ENCODE data around the gene SFMBT2.

Gene SFMBT2

DNA sequence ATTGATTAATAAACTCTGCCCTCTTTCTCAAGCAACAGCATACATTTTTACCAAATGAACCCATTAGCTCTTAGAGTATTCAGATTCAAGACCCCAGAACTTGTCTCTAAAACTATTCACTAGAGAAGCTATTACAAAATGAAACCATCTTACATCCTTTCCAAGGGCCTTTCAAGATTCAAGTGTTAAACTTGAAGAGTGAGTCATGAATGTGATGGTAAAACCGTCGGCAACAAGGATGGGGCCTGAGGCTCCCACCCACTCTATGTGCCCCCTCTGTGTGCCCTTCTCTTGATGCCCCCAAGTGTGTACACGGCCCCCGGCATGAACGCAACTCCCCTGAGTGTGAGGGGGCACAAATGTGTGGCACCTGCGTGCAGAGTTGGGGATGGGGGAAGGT, 46.4 kb downstream of the SFMBT2 start:
- no peak for DNase-seq (ENCODE audit: low read depth)

DNA sequence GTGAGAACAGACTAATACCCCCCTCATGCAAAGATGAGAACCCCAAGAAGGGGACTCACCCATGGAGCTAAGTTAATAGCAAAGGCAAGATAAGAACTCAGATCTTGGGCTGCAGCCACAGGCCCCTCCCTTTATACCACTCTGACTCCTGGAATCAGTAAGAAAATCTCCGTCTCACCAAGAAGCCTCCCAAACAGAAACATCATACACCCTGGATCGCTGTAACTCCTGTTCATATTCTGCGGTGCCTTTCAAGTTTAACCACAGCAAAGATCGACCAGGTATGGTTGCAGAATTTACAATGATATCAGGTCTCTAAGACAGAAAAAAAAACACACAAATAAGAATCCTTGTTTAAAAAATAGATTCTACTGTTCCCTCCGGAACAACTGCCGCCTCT, 47.1 kb downstream of the SFMBT2 start:
- no peak for DNase-seq (ENCODE audit: low read depth)

DNA sequence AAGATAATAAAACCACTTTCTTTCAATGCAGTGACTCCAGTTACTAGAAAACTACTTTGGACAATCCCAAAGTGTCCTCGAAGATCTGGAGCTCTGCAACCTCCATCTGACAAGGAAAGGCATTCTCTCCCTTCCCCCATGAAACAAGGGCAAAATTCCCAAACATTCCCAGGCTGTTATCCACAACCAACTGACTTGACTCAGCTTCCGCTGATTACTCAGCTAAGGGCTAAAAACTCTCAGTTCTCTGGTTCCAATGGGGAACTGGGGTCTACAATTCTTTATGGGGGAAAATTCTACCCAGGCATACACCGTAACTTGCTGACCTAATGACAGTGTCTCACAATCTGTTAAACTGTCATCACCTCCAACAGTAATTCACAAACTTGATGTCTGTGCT, 48.4 kb downstream of the SFMBT2 start:
- DNase-seq (ENCODE audit: low read depth), result no peak

DNA sequence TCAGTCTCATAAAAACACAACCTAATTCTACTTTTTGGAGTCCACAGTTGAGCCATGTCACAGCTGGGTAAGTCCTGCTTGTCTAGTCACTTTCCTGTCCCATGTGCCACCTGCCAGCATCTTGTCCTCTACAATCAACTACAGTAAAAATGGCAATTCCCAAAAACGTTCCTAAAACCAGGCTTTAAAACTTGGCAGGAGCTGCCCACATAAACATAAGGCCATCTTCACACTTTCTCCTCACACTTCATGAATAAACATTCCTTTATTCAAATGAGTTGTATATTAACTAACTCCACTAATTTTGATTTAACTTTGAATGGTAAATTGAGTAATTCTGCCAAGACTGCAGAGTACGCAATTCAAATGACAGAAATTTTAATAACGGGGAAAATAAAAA, 49.5 kb downstream of the SFMBT2 start:
- DNase-seq (ENCODE audit: low read depth), result no peak

DNA sequence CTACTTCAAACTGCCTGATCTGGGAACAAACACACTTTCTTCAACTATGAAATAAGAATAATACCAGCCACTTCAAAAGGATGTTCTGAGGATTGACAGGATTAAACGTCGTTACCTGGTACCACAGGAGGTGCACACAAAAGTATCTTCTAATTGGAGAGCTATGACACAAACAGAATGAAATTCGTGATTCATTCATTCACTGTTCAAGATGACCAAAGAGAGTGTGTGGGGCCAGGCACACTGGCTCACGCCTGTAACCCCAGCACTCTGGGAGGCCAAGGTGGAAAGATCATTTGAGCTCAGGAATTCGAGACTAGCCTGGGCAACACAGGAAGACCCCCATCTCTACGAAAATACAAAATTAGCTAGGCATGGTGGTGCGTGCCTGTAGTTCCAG, 50.9 kb downstream of the SFMBT2 start:
- DNase-seq (ENCODE audit: low read depth), result no peak

DNA sequence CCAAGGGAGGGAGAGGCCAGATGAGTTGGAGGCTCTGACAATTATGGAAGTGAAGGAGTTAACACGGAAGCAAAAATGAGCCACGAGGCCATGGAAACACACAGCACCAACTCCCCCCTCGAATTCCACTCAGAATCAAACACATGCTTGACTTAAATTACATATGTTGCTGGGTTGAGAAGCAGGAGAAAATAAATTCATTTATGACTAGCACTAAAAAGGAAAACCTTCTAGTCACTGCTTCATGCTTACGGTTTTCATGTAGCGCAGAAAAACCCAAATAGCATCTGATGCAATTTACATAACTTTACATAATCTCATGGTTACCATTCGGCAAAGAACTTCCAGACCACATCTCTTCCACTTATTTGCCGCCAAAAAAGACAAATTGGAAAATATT, 51.5 kb downstream of the SFMBT2 start:
- DNase-seq (ENCODE audit: low read depth), result no peak

DNA sequence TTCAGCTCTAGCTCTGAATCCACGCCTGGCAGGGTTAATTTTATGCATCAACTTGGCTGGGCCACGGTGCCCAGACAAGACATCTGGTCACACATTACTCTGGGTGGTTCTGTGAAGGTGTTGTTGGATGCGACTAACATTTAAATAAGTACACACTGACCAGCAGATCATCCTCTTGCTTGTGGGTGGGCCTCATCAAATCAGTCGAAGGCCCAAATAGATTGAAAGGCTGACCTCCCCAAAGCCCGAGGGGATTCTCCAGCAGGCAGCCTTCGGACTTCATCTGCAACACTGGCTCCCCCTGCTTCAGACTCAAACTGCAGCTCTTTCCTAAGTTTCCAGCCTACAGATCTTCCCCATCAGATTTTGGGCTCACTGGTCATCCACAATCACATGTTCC, 53.6 kb downstream of the SFMBT2 start:
- no peak for DNase-seq (ENCODE audit: low read depth)

DNA sequence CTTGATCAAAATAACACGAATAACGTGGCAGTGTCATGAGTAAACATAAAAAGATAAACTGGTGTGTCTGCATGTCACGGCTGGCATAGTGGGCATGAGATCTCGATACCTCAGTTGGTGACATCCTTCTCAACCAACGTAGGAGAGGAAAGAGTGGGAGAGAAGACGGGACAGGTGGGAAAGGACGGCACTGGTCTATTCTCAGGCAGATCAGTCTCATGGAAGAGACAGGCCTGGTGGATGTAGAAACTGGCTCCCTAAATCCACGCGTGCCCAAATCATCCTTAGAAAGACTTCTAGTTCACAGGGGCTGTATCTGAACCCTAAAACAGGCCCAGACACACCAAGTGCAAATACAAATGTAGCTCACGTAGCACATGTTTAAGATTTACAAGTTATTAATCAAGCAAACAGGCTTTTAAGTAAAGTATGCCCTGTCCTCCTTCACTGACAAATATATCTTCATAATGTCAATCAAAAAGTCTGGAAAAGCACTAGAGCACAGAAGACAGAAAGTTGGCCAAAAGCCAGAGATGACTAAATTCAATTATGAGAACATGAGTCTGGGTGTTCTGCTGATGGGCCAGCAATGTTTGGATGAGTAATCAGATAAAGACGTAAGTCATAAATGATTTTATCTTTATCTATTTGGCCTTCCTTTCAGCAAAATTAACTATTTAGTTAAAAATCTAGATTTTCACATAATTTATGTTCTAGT, 56.3 kb downstream of the SFMBT2 start:
- DNase-seq (ENCODE audit: low read depth), result no peak

DNA sequence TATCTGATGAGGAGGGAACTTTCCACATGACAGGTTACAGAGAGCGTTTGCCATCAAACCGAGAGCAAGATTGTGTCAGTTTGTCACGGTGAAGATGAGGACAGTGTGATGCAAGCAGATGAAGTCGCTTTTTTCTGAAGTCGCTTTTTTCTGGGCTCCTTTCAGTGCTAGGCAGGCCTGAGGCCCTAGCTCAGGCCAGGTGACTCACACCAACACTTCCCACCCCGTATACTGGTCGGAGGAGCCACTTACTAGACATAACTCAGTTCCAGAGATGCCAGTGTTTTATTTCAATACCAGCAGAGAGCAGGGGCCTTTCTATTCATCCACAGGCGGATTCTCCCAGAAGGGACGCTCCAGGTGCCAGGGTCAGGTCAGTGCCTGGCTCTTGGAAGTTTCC, 58.9 kb downstream of the SFMBT2 start:
- no peak for DNase-seq (ENCODE audit: low read depth)

DNA sequence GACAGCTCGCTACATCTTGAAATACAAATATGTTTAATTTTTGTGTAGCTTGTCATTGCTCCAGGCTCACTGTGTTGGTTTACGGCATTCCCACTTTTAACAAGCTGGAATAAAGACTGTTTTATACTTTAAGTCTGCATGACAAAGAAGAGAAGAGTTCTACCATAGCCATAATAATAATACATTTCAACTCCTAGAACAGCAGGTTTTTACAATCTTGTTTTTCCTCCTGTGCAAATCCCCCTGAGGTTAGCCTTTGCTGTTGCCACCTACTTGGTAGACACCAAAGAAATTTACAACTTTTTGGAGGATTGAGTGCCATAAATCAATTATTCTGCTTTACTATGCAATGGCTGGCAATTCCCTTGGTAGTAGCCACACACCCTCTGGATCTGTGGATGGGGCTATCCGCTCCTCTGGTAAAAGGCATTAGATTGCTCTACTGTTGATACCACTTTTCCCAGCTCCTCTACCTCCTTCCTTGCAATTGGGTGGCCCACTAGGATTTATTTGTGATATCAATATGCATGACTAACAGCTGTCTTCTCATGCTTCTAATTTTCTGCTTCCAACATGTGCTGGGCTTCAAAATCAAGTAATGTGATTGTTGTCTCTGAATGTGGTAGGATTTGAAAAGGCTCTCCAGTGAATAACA, 60.2 kb downstream of the SFMBT2 start:
- no peak for DNase-seq (ENCODE audit: low read depth)

DNA sequence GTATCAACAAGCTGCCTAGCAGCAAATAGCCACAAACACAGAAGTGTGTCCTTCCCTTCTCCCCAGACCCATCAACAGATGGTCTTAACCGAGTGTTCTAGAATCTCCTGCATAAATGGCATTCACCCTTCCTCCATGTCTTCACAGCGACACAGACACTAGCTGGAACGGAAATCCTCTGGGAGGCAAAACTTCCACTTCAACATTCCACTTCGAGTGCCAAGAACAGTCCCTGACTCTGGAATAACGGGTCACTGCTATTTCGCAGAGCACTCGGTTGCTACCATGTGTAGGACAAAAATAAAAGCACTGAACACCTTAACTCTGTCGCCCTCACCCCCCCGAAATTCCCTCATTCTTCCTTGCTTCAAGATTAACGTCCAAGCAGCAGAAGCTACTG, 65.1 kb downstream of the SFMBT2 start:
- DNase-seq (ENCODE audit: low read depth), result no peak

DNA sequence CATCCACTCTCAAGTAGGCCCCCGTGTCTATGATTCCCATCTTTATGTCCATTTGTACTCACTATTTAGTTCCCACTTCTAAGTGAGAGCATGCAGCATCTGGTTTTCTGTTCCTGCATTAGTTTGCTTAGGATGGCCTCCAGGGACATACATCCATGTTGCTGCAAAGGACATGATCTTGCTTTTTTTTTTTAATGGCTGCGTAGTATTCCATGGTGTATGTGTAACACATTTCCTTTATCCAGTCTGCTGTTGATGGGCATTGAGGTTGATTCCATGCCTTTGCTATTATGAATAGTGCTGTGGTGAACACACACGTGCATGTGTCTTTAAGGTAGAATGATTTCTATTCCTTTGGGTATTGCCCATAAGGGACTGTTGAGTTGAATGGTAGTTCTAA, 67.8 kb downstream of the SFMBT2 start:
- DNase-seq (ENCODE audit: low read depth), result no peak

DNA sequence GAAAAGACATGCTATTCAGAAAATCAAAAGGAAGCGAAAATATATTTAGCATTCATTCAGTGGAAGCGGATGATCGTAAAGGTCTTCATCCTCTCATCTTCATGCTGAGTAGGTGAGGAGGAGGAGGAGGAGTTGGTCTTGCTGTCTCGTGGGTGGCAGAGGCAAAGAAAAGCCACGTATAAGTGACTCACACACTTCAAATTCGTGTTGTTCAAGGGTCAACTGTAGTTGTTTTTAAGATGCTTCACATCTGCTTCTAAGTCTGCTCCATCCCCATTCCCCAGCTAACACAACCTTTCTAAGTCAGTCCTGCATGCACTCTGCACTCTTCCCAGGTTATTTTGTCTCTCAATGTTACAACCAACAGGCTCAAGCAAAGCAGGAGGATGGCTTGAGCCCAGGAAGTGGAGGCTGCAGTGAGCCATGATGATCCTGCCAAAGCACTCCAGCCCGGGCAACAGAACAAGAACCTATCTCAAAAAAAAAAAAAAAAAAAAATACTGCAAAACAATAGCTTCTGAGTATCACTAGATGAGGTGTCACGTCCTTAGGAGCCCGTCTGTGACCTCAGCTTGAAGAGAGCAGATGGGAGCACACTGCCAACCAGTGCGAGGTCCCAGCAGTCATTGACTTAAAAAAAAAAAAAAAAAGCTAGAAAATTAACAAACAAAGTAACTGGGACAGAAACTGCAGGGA, 70.5 kb downstream of the SFMBT2 start:
- DNase-seq (ENCODE audit: low read depth), result no peak

DNA sequence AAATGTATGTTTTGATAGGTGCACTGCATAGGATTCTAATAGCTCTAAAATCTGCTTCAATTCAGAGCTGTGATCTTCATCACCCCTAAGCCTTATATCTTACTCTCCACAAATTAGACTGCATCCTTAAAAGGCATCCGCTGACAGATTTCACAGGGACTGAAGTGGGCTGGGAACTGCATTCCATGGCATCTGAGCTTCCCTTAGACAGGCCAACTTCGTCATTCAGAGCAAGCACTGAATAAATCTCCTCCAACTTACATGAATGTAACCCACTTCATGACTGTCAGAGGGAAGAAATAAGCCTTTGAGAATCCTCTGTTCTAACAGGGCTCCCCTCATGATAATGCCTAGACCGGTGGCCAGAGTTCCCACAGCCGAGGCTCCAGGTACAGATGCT, 71.3 kb downstream of the SFMBT2 start:
- DNase-seq (ENCODE audit: low read depth), result no peak

DNA sequence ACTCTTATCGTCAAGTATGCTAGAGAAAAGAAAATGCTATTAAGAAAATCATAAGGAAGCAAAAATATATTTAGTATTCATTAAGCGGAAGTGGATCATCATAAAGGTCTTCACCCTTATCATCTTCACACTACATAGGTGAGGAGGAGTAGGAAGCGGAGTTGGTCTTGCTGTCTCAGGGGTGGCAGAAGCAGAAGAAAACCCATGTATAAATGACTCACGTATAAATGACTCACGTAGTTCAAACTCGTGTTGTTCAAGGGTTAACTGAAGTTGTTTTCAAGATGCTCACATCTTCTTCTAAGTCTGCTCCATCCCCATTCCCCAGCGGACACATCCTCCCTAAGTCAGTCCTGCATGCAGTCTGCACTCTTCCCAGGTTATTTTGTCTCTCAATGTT, 72.4 kb downstream of the SFMBT2 start:
- DNase-seq (ENCODE audit: low read depth), result no peak

DNA sequence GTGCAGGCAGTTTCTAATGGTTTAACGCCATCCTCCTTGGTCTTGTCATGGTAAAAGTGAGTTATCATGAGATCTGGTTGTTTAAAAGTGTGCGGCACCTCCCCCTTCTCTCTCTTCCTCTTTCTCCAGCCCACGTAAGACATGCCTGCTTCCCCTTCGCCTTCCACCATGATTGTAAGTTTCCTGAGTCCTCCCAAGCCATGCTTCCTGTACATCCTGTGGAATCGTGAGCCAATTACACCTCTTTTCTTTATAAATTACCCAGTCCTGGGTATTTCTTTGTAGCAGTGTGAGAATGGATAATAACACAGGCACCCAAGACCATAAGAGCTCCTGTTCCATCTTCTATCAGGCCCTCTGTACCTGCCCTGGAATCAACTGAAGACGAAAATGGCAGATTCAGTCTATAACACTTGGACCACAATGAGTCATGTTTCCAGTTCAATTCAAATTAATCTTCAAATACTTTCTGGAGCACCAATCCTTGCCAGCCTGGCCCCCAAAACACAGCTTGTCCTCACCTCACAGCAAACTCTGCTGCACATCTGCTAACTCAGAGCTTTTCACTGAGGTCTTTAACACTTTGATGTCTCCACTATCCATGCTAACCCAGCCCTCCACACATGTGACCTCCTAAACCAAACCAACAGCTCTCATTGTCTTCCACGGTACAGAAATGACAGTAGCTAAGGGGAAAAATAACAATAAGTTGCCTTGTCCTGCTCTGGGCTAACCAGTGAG, 73.2 kb downstream of the SFMBT2 start:
- DNase-seq (ENCODE audit: low read depth), result no peak

DNA sequence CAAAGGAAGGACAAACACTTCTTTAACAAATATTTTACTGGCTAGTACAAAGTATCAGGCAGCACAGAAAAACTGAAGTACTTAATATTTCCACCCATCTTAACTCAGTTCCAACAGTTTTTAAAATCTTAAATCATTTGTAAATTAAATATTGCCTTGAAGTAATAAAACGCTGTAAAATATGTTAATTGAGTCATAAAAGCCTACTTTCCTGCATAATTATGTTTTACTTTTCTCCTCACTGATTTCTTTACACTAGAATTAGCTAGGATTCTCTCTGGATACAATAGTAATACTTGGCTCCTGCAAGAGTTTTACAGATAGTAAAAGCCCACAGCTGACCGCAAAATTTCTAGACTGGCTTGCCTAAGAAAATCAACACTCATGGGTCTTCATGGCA, 74.9 kb downstream of the SFMBT2 start:
- no peak for DNase-seq (ENCODE audit: low read depth)

DNA sequence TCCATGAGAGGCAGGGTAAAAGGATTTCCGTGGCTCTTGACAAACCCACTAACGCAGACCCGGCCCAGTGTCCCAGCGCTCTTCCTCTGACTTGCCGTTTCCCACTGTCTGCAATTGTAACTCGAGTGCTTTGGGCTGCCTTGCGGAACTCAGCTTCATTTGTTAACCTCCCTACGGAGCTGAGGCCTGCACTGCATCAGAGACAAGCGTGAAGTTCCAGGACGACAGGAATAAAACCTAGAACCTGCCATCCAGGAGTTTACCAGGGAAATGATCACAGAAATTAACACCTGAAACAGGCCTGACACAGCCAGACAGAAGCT, 76.2 kb downstream of the SFMBT2 start:
- no peak for DNase-seq (ENCODE audit: low read depth)

DNA sequence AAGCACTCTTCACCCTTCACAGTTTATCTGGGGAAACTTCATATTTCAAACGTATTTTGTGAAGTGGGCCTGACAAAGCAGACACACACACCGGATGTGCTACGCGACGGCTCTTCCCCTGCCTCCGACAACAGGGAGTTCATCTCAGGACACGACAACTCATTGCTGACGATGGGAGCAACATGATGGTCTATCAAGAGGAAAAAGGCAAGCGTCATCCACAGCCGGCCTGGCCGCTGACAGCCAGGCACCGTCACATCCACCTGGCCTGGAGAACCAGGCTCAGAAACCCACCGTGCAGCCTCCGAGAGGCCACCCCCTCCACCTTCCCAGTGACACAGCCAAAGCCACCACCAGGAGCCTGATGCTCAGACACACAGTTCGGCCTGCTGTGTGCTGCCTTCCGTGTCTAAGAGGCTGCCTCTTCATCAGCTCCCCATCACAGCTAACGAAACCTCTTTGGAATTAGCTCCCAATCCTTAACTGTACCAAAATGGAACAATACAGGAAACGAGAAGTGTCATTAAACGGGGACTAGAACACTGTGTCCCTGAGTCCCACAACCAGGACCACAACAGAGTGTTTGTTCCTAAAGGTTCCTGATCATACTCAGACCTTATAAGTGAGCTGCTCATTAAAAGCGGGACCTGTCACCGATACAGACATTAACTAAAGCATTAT, 76.7 kb downstream of the SFMBT2 start:
- no peak for DNase-seq (ENCODE audit: low read depth)

DNA sequence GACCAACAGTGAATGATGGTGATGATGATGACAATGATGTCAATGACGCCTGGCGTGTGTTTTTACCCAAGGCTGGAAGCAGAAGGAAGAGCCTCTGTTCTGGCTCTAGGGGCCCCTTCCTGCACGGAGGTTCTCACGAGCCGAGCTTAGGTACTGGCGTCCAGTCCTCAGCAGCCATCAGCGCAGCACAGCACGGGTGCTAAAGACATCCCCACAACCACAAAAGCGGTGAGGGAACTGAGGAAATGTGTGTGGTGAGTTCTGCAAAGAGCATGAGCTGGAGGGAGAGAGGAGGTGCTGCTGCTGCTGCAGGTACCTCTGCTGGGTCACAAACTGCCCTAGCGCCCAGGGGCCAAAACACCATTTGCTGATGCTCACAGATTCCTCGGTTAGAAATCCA, 81.6 kb downstream of the SFMBT2 start:
- DNase-seq (ENCODE audit: low read depth), result no peak

DNA sequence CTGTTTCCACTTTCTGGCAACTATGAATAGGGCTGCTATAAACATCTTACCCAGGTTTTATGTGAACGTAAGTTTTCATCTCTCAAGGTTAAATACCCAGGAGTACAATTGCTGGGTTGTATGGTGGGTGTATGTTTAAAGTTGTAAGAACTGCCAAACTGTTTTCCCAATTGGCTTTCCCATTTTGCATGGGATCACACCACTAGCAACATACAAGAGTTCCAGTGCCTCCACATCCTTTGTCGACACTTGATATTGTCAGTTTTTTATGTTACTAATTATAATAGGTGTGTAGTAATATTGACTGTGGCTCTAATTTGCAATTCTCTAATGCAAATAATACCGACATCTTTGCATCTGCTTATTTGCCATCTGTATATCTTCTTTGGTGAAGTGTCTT, 82.9 kb downstream of the SFMBT2 start:
- DNase-seq (ENCODE audit: low read depth), result no peak

DNA sequence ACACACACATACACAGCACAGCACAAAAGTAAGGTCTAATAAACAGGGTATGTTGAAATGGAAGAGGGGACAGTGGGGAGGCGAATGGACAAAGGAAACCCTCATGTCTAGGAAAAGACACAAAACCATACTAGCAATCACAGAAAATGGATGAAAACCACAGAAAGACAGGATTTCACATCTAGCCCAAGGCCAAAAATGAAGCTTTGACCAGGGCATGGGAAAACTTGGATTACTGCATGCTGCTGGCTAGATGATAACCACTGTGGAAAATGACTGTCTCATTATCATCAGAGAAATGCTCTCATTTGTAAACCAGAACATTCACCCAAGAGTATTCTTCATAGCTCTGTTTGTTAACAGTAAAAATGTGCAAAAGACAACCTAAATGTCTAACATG, 88.2 kb downstream of the SFMBT2 start:
- DNase-seq (ENCODE audit: low read depth), result no peak

Measured in activated gamma-delta T cell treated with anti-CD3 and anti-CD28 coated beads, Interleukin-2, amount 50 U/mL, for 16 hours (primary cell).